Keratinocyte (primary cell): ENCODE measurements around the gene RNF8. TPM values are rescaled to one million over a fixed set of nuclear protein-coding genes. Genes with fewer than 3 reads are reported as not detected.

Experiments
- DNase-seq: peaks from one replicate; pipeline ENCODE4 v3.0.0-alpha.2; 2011; ENCODE audit warnings: low read depth, missing footprints, low spot score
- FAIRE-seq: peaks from 2 replicates; lab custom pipeline; 2011; peaks lifted over from hg19 to GRCh38; lab: Jason Lieb, UNC
- H2AFZ ChIP-seq: 2 replicates; pipeline ENCODE4 v1.6.0; 2012; ENCODE audit warnings: low read length, control low read depth, inconsistent platforms; ENCODE audit not compliant: control insufficient read depth
- H3K27ac ChIP-seq: 2 replicates; pipeline ENCODE4 v1.5.1; 2011; ENCODE audit warnings: low read length; ENCODE audit not compliant: control insufficient read depth, insufficient read depth
- H3K27me3 ChIP-seq: 3 replicates; pipeline ENCODE4 v1.6.0; 2011; ENCODE audit warnings: low read length; ENCODE audit not compliant: control insufficient read depth, insufficient read depth; ENCODE audit errors: extremely low read depth
- H3K36me3 ChIP-seq, 2 experiments: 2 replicates in 1 of 2; 3 replicates in 1 of 2; pipeline ENCODE4 v1.5.1; 2011; ENCODE audit warnings: low read length in 2 of 2, mild to moderate bottlenecking in 1 of 2; ENCODE audit not compliant: control insufficient read depth in 2 of 2, insufficient read depth in 2 of 2; ENCODE audit errors: extremely low read depth in 1 of 2
- H3K4me1 ChIP-seq: 3 replicates; pipeline ENCODE4 v1.5.1; 2011; ENCODE audit warnings: low read length; ENCODE audit not compliant: control insufficient read depth, insufficient read depth; ENCODE audit errors: extremely low read depth
- H3K4me2 ChIP-seq: 3 replicates; pipeline ENCODE4 v1.6.0; 2011; ENCODE audit warnings: low read depth, low read length; ENCODE audit not compliant: control insufficient read depth, insufficient read depth; ENCODE audit errors: extremely low read depth
- H3K4me3 ChIP-seq, 3 experiments: fragments of 200-600 bp in 1 of 3; sonication (generic) in 1 of 3; 2 replicates in 2 of 3; 3 replicates in 1 of 3; pipeline ENCODE4 v1.5.1; 2011 to 2016; ENCODE audit warnings: low read length in 3 of 3, mild to moderate bottlenecking in 3 of 3, control low read depth in 2 of 3, inconsistent platforms in 1 of 3, low read depth in 1 of 3, mixed read lengths in 1 of 3, mixed run types in 1 of 3, moderate library complexity in 1 of 3; ENCODE audit not compliant: control insufficient read depth in 2 of 3, insufficient read depth in 2 of 3; ENCODE audit errors: extremely low read depth in 1 of 3
- H3K79me2 ChIP-seq: 2 replicates; pipeline ENCODE4 v1.6.0; 2012; ENCODE audit warnings: low read length; ENCODE audit not compliant: control insufficient read depth, insufficient read depth
- H3K9ac ChIP-seq: 3 replicates; pipeline ENCODE4 v1.6.0; 2011; ENCODE audit warnings: low read length; ENCODE audit not compliant: control insufficient read depth, insufficient read depth; ENCODE audit errors: extremely low read depth
- H3K9me1 ChIP-seq: 3 replicates; pipeline ENCODE4 v1.6.0; 2011; ENCODE audit warnings: low read length; ENCODE audit not compliant: control insufficient read depth, insufficient read depth; ENCODE audit errors: extremely low read depth
- H3K9me3 ChIP-seq: 2 replicates; pipeline ENCODE4 v1.5.1; 2012; ENCODE audit warnings: low read depth, low read length; ENCODE audit not compliant: control insufficient read depth
- H4K20me1 ChIP-seq: 3 replicates; pipeline ENCODE4 v1.6.0; 2011; ENCODE audit warnings: low read length; ENCODE audit not compliant: control insufficient read depth, insufficient read depth; ENCODE audit errors: extremely low read depth
- CTCF ChIP-seq, 3 experiments: IDR thresholded peaks in 1 of 3; conservative IDR thresholded peaks in 1 of 3; optimal IDR thresholded peaks in 1 of 3; 2 replicates in 2 of 3; 3 replicates in 1 of 3; pipeline versions ENCODE3 to v1.5.1; 2011; ENCODE audit warnings: low read length in 3 of 3, mild to moderate bottlenecking in 3 of 3, moderate library complexity in 2 of 3, control low read depth in 1 of 3, inconsistent platforms in 1 of 3; ENCODE audit not compliant: insufficient read depth in 2 of 3; ENCODE audit errors: extremely low read depth in 1 of 3
- EZH2 ChIP-seq: IDR thresholded peaks from one replicate; pipeline ENCODE4 v1.6.1; 2012; ENCODE audit warnings: inconsistent platforms, mild to moderate bottlenecking, low read length, moderate library complexity
- dilution Hi-C: fragments of 300-500 bp; cut with MboI; formaldehyde crosslinking; loops from one replicate; pipeline ENCODE4 v1.7.0; 2020; ENCODE audit warnings: low sequenced_read_pairs; ENCODE audit not compliant: extremely low pct_ligation_motif_present
- polyA plus RNA-seq, 5 experiments: library from polyadenylated mRNA; depleted of rRNA in 3 of 5; stranded (reverse) in 3 of 5; stranded (forward) in 1 of 5; unstranded in 1 of 5; fragments of >200 nt; gene quantifications; 1 replicate in 1 of 5; 2 replicates in 3 of 5; 3 replicates in 1 of 5; pipeline versions ENCODE4 v1.2.1 to v1.2.3, GENCODE V29; 2011 to 2012; ENCODE audit warnings: missing spikeins in 2 of 5, low read depth in 1 of 5, low replicate concordance in 1 of 5

Gene RNF8
- polyA plus RNA-seq, 1 donor (not counting 4 experiments of a cell fraction or from before 2014, with no cell fraction given) = 34.5 TPM

DNA sequence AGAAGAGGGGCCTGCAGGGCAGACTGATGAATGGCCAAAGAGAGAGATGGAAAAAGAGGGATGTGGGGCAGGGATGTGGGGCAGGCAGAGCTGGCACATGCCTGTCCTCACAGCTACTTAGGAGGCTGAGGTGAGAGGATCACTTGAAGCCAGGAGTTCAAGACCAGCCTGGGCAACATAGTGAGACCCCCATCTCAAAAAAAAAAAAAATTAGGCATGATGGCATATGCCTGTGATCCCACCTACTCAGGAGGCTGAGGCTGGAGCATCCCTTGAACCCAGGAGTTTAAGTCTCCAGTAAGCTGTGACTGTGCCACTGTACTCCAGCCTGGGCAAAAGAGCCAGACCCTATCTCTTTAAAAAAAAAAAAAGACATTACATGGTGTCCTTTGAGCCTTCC is 34.8 kb downstream of the RNF8 start:
- Histone ChIP-seq H3K4me1 (no peaks in the 10 kb centered on the region), H3K27me3 (no peaks in the 10 kb centered on the region), H3K9ac (no peak overlapping the region), H2AFZ (no peak overlapping the region), H3K36me3 (peaks cover 16 to 21% of the 10 kb centered on the region in 2 experiments), H3K4me2 (no peak overlapping the region), H3K27ac (no peak overlapping the region), H4K20me1 (no peaks in the 10 kb centered on the region), H3K79me2 (no peaks in the 10 kb centered on the region), H3K4me3 (no peak overlapping the region), H3K9me1 (no peaks in the 10 kb centered on the region), H3K9me3 (no peaks in the 10 kb centered on the region)
- DNase-seq (no peak), FAIRE-seq (no peak)
- TF ChIP-seq EZH2 (no peak), CTCF (optimal IDR thresholded peaks at IDR 0.05 in 1 of 3, IDR thresholded peaks at IDR 0.05 in 1 of 3, conservative IDR thresholded peaks at IDR 0.05 in 1 of 3; ENCODE audit: extremely low read depth in 1 of 3, insufficient read depth in 2 of 3, low read length in 3 of 3) (no peak)
- dilution Hi-C loops = no loop called here

GRCh38 chr6:37389857-37390256 is 36.1 kb downstream of the RNF8 start:
- no peak for DNase-seq
- no peaks in the 10 kb centered on the region for H4K20me1 ChIP-seq
- H3K27ac ChIP-seq = no peak overlapping the region
- no peaks in the 10 kb centered on the region for H3K4me1 ChIP-seq
- FAIRE-seq = no peak
- no peak overlapping the region for H2AFZ ChIP-seq
- no peak overlapping the region for H3K4me3 ChIP-seq
- peaks cover 13 to 21% of the 10 kb centered on the region in 2 experiments for H3K36me3 ChIP-seq
- H3K4me2 ChIP-seq = no peak overlapping the region
- dilution Hi-C loops = no loop called here
- TF ChIP-seq CTCF (optimal IDR thresholded peaks at IDR 0.05 in 1 of 3, IDR thresholded peaks at IDR 0.05 in 1 of 3, conservative IDR thresholded peaks at IDR 0.05 in 1 of 3; ENCODE audit: extremely low read depth in 1 of 3, insufficient read depth in 2 of 3, low read length in 3 of 3) (no peak), EZH2 (no peak)
- H3K27me3 ChIP-seq = no peaks in the 10 kb centered on the region
- no peaks in the 10 kb centered on the region for H3K9me1 ChIP-seq
- H3K79me2 ChIP-seq = no peaks in the 10 kb centered on the region
- no peaks in the 10 kb centered on the region for H3K9me3 ChIP-seq
- H3K9ac ChIP-seq = no peak overlapping the region
